ENCODE data around the gene ACTRT2. TPM values are rescaled to one million over a fixed set of nuclear protein-coding genes. Genes with fewer than 3 reads are reported as not detected.

The ACTRT2 gene
- polyA plus RNA-seq, 1 of the 3 experiments (the other 2 are of a cell fraction): not detected

- no peak for TF ChIP-seq REST (IDR thresholded peaks at IDR 0.05; ENCODE audit: low read depth, low read length)
- no peak for TF ChIP-seq MXI1 (IDR thresholded peaks at IDR 0.05; ENCODE audit: low read depth, low read length)
These were observed 7.8 kb upstream of the ACTRT2 start (continued) for GRCh38 chr1:3013371-3014049.

- peaks cover 12% of the 10 kb centered on the region; the same call in 1 of the 2 replicates for H3K27me3 ChIP-seq (ENCODE audit: insufficient read depth)
- POLR2A ChIA-PET: no interaction called here
These were observed 7.2 kb upstream of the ACTRT2 start for GRCh38 chr1:3014050-3014440.

More at GRCh38 chr1:3014050-3014440, 7.2 kb upstream of the ACTRT2 start:
- Histone ChIP-seq H3K4me3 (ENCODE audit: low read depth in 2 of 2, low read length in 1 of 2) (no peak overlapping the region), H3F3A (replicated peaks; ENCODE audit: insufficient read depth) (no peaks in the 10 kb centered on the region), H3K4me1 (ENCODE audit: control insufficient read depth in 1 of 2, insufficient read depth in 2 of 2, low read depth in 1 of 2, low read length in 1 of 2) (no peaks in the 10 kb centered on the region), H3K9me2 (no peaks in the 10 kb centered on the region), H3K79me2 (ENCODE audit: insufficient read depth) (no peaks in the 10 kb centered on the region), H3K9me3 (no peaks in the 10 kb centered on the region), H3K4me2 (no peak overlapping the region), H2AFZ (ENCODE audit: low read depth) (no peak overlapping the region), H3K9ac (no peak overlapping the region), H3K36me3 (replicated peaks in 1 of 2; ENCODE audit: control insufficient read depth in 1 of 2, insufficient read depth in 2 of 2, low read length in 1 of 2) (no peaks in the 10 kb centered on the region), H4K20me1 (ENCODE audit: insufficient read depth) (no peaks in the 10 kb centered on the region), H3K27ac (ENCODE audit: low read depth in 2 of 2, low read length in 1 of 2) (no peak overlapping the region)
- TF ChIP-seq EP300 (IDR thresholded peaks at IDR 0.05; ENCODE audit: borderline replicate concordance in 1 of 2, low read depth in 1 of 2, low read length in 1 of 2) (no peak), REST (IDR thresholded peaks at IDR 0.05; ENCODE audit: low read depth, low read length) (no peak), IRF3 (IDR thresholded peaks at IDR 0.05; ENCODE audit: low read depth, low read length) (no peak), USF2 (IDR thresholded peaks at IDR 0.05; ENCODE audit: borderline replicate concordance, low read depth, low read length) (no peak), RAD21 (IDR thresholded peaks at IDR 0.05; ENCODE audit: low read length) (no peak), FOXM1 (IDR thresholded peaks at IDR 0.05; ENCODE audit: low read depth) (no peak), EZH2phosphoT487 (IDR thresholded peaks at IDR 0.05; ENCODE audit: borderline replicate concordance, low read depth) (no peak), ZBTB33 (IDR thresholded peaks at IDR 0.05; ENCODE audit: borderline replicate concordance, low read depth) (no peak)
- CTCF ChIA-PET: interaction anchor here (0.8 to 1.3 kb wide), 2 partner anchors 192 to 410 kb away, joined by 3 to 6 read pairs; no protein-coding TSS in a partner anchor
- DNase-seq: no peak
- 30% methylated on average over 2 of the region's 10 CpGs for WGBS (ENCODE audit: low lambda C conversion rate)

Data from SK-N-SH (cell line).